Keratinocyte (primary cell): ENCODE results near the gene RER1. TPM values are rescaled to one million over a fixed set of nuclear protein-coding genes. Genes with fewer than 3 reads are reported as not detected.

Experiments
- DNase-seq: peaks from one replicate; pipeline ENCODE4 v3.0.0-alpha.2; 2011; ENCODE audit warnings: low read depth, missing footprints, low spot score
- FAIRE-seq: peaks from 2 replicates; lab custom pipeline; 2011; peaks lifted over from hg19 to GRCh38; lab: Jason Lieb, UNC
- H2AFZ ChIP-seq: 2 replicates; pipeline ENCODE4 v1.6.0; 2012; ENCODE audit warnings: low read length, control low read depth, inconsistent platforms; ENCODE audit not compliant: control insufficient read depth
- H3K27ac ChIP-seq: 2 replicates; pipeline ENCODE4 v1.5.1; 2011; ENCODE audit warnings: low read length; ENCODE audit not compliant: control insufficient read depth, insufficient read depth
- H3K27me3 ChIP-seq: 3 replicates; pipeline ENCODE4 v1.6.0; 2011; ENCODE audit warnings: low read length; ENCODE audit not compliant: control insufficient read depth, insufficient read depth; ENCODE audit errors: extremely low read depth
- H3K36me3 ChIP-seq, 2 experiments: 2 replicates in 1 of 2; 3 replicates in 1 of 2; pipeline ENCODE4 v1.5.1; 2011; ENCODE audit warnings: low read length in 2 of 2, mild to moderate bottlenecking in 1 of 2; ENCODE audit not compliant: control insufficient read depth in 2 of 2, insufficient read depth in 2 of 2; ENCODE audit errors: extremely low read depth in 1 of 2
- H3K4me1 ChIP-seq: 3 replicates; pipeline ENCODE4 v1.5.1; 2011; ENCODE audit warnings: low read length; ENCODE audit not compliant: control insufficient read depth, insufficient read depth; ENCODE audit errors: extremely low read depth
- H3K4me2 ChIP-seq: 3 replicates; pipeline ENCODE4 v1.6.0; 2011; ENCODE audit warnings: low read depth, low read length; ENCODE audit not compliant: control insufficient read depth, insufficient read depth; ENCODE audit errors: extremely low read depth
- H3K4me3 ChIP-seq, 3 experiments: fragments of 200-600 bp in 1 of 3; sonication (generic) in 1 of 3; 2 replicates in 2 of 3; 3 replicates in 1 of 3; pipeline ENCODE4 v1.5.1; 2011 to 2016; ENCODE audit warnings: low read length in 3 of 3, mild to moderate bottlenecking in 3 of 3, control low read depth in 2 of 3, inconsistent platforms in 1 of 3, low read depth in 1 of 3, mixed read lengths in 1 of 3, mixed run types in 1 of 3, moderate library complexity in 1 of 3; ENCODE audit not compliant: control insufficient read depth in 2 of 3, insufficient read depth in 2 of 3; ENCODE audit errors: extremely low read depth in 1 of 3
- H3K79me2 ChIP-seq: 2 replicates; pipeline ENCODE4 v1.6.0; 2012; ENCODE audit warnings: low read length; ENCODE audit not compliant: control insufficient read depth, insufficient read depth
- H3K9ac ChIP-seq: 3 replicates; pipeline ENCODE4 v1.6.0; 2011; ENCODE audit warnings: low read length; ENCODE audit not compliant: control insufficient read depth, insufficient read depth; ENCODE audit errors: extremely low read depth
- H3K9me1 ChIP-seq: 3 replicates; pipeline ENCODE4 v1.6.0; 2011; ENCODE audit warnings: low read length; ENCODE audit not compliant: control insufficient read depth, insufficient read depth; ENCODE audit errors: extremely low read depth
- H3K9me3 ChIP-seq: 2 replicates; pipeline ENCODE4 v1.5.1; 2012; ENCODE audit warnings: low read depth, low read length; ENCODE audit not compliant: control insufficient read depth
- H4K20me1 ChIP-seq: 3 replicates; pipeline ENCODE4 v1.6.0; 2011; ENCODE audit warnings: low read length; ENCODE audit not compliant: control insufficient read depth, insufficient read depth; ENCODE audit errors: extremely low read depth
- EZH2 ChIP-seq: IDR thresholded peaks from one replicate; pipeline ENCODE4 v1.6.1; 2012; ENCODE audit warnings: inconsistent platforms, mild to moderate bottlenecking, low read length, moderate library complexity
- dilution Hi-C: fragments of 300-500 bp; cut with MboI; formaldehyde crosslinking; loops from one replicate; pipeline ENCODE4 v1.7.0; 2020; ENCODE audit warnings: low sequenced_read_pairs; ENCODE audit not compliant: extremely low pct_ligation_motif_present
- polyA plus RNA-seq, 5 experiments: library from polyadenylated mRNA; depleted of rRNA in 3 of 5; stranded (reverse) in 3 of 5; stranded (forward) in 1 of 5; unstranded in 1 of 5; fragments of >200 nt; gene quantifications; 1 replicate in 1 of 5; 2 replicates in 3 of 5; 3 replicates in 1 of 5; pipeline versions ENCODE4 v1.2.1 to v1.2.3, GENCODE V29; 2011 to 2012; ENCODE audit warnings: missing spikeins in 2 of 5, low read depth in 1 of 5, low replicate concordance in 1 of 5
- TF ChIP-seq, protein P1 (sequence below), 3 experiments: IDR thresholded peaks in 1 of 3; conservative IDR thresholded peaks in 1 of 3; optimal IDR thresholded peaks in 1 of 3; 2 replicates in 2 of 3; 3 replicates in 1 of 3; pipeline versions ENCODE3 to v1.5.1; 2011; ENCODE audit warnings: low read length in 3 of 3, mild to moderate bottlenecking in 3 of 3, moderate library complexity in 2 of 3, control low read depth in 1 of 3, inconsistent platforms in 1 of 3; ENCODE audit not compliant: insufficient read depth in 2 of 3; ENCODE audit errors: extremely low read depth in 1 of 3

RER1 gene
- polyA plus RNA-seq, 1 donor (not counting 4 experiments of a cell fraction or from before 2014, with no cell fraction given): 297 TPM

DNA sequence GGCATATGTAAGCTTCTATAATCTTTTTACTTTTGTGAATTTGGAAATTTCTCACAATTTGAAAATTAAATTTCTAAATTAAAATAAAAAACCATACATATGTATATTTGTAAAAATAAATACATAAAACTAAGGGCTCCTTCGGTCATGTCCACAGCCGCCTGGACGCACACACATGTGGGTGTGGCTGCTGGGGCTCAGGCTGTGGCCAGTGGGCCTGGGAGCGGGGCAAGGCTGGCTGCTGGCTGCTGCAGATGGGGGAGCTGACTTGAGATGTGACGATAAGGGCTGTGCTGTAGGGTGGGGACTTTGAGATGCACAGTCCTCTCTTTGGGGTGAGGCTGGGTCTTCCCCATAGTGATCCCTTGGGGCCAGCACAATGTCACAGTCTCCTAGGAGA lies 4.8 kb downstream of the RER1 start:
- H2AFZ ChIP-seq: no peak overlapping the region
- H4K20me1 ChIP-seq: peaks cover 3% of the 10 kb centered on the region
- H3K27ac ChIP-seq: no peak overlapping the region
- DNase-seq (no peak), FAIRE-seq (no peak)
- H3K27me3 ChIP-seq: no peaks in the 10 kb centered on the region
- no peak overlapping the region for H3K4me3 ChIP-seq
- TF ChIP-seq EZH2: no peak
- TF ChIP-seq, protein P1, sequence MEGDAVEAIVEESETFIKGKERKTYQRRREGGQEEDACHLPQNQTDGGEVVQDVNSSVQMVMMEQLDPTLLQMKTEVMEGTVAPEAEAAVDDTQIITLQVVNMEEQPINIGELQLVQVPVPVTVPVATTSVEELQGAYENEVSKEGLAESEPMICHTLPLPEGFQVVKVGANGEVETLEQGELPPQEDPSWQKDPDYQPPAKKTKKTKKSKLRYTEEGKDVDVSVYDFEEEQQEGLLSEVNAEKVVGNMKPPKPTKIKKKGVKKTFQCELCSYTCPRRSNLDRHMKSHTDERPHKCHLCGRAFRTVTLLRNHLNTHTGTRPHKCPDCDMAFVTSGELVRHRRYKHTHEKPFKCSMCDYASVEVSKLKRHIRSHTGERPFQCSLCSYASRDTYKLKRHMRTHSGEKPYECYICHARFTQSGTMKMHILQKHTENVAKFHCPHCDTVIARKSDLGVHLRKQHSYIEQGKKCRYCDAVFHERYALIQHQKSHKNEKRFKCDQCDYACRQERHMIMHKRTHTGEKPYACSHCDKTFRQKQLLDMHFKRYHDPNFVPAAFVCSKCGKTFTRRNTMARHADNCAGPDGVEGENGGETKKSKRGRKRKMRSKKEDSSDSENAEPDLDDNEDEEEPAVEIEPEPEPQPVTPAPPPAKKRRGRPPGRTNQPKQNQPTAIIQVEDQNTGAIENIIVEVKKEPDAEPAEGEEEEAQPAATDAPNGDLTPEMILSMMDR (optimal IDR thresholded peaks at IDR 0.05 in 1 of 3, IDR thresholded peaks at IDR 0.05 in 1 of 3, conservative IDR thresholded peaks at IDR 0.05 in 1 of 3; ENCODE audit: extremely low read depth in 1 of 3, insufficient read depth in 2 of 3, low read length in 3 of 3): no peak
- H3K4me2 ChIP-seq: no peak overlapping the region
- H3K9me1 ChIP-seq: no peaks in the 10 kb centered on the region
- dilution Hi-C loops: no loop called here
- H3K4me1 ChIP-seq: peaks cover 11% of the 10 kb centered on the region
- H3K9ac ChIP-seq: no peak overlapping the region
- H3K36me3 ChIP-seq: peaks cover 32 to 75% of the 10 kb centered on the region in 2 experiments
- peaks cover 75% of the 10 kb centered on the region for H3K79me2 ChIP-seq
- H3K9me3 ChIP-seq: no peaks in the 10 kb centered on the region

DNA sequence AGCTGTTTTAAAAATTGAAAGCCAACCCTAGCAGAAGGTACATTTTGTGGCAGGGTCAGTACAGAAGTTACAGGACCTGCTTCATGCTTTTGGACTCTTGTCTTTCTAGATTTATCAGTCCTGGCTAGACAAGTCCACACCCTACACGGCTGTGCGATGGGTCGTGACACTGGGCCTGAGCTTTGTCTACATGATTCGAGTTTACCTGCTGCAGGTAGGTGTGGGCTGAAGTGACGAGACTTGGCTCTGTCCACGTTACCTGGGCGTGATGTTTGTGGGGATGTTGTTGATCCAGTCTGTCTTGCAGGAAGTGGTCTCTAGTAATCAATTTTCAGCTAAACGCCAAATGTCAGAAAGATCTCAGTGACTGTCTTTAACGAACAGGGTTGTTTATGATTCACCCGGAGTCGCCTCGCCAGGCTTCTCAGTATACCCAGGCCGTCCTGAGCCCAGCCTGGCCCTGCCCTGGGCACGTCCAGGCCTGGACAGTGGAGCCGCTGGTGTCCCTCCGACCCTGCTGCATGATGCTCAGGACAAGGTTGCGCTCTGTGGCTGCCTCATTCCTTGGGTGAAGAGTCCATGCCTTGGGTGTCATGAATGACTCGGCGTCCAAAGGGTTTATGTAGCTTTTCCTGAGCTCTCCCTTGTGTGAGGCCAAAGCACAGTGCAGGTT lies 5.5 kb downstream of the RER1 start:
- H4K20me1 ChIP-seq: peaks cover 3% of the 10 kb centered on the region
- H3K4me1 ChIP-seq: peaks cover 11% of the 10 kb centered on the region
- no peaks in the 10 kb centered on the region for H3K9me1 ChIP-seq
- DNase-seq (no peak), FAIRE-seq (no peak)
- no peak overlapping the region for H3K4me2 ChIP-seq
- no peak overlapping the region for H3K9ac ChIP-seq
- peaks cover 78% of the 10 kb centered on the region for H3K79me2 ChIP-seq
- dilution Hi-C loops: no loop called here
- H3K27ac ChIP-seq: no peak overlapping the region
- TF ChIP-seq, protein P1 (optimal IDR thresholded peaks at IDR 0.05 in 1 of 3, IDR thresholded peaks at IDR 0.05 in 1 of 3, conservative IDR thresholded peaks at IDR 0.05 in 1 of 3; ENCODE audit: extremely low read depth in 1 of 3, insufficient read depth in 2 of 3, low read length in 3 of 3): no peak
- no peak for TF ChIP-seq EZH2
- H3K36me3 ChIP-seq: peaks cover 37 to 82% of the 10 kb centered on the region in 2 experiments
- H2AFZ ChIP-seq: no peak overlapping the region
- H3K27me3 ChIP-seq: no peaks in the 10 kb centered on the region
- H3K9me3 ChIP-seq: no peaks in the 10 kb centered on the region
- no peak overlapping the region for H3K4me3 ChIP-seq
